ENCODE measurements around the gene DUSP23.

Gene DUSP23

GRCh38 chr1:159780583-159781582 lies at the start of gene DUSP23:
Gene DUSP23 (plus strand): TSS chr1:159780962. CDS start chr1:159781101, 139 bp downstream.
- DNase-seq (ENCODE audit: low read depth in 4 of 4, low spot score in 1 of 4), result peak; percentile 78 to 92 (median 86)

GRCh38 chr1:159737238-159737916 lies 43.4 kb upstream of the DUSP23 start:
- DNase-seq (ENCODE audit: low read depth in 4 of 4, low spot score in 1 of 4), result no peak

- DNase-seq (ENCODE audit: low read depth in 4 of 4, low spot score in 1 of 4), result no peak
Measured at GRCh38 chr1:159743651-159744410, 36.9 kb upstream of the DUSP23 start.

DNA sequence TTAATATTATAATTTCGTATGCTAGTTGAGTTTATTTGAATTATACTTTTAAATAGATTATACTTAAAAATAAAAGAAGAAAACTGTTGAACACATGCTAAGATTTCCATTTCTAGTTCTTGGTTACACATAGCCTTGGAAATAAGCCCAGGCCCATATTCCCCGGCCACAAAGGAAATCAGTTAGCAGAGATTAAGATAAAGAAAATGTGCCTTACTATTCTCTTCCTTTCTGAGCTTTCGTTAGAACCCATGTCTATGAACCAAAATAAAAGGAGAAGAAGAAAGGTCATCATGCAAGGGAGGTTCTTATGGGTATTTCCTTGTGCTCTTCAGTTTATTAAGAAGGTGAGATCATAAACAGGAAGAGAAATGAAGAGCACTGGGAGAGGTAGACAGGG lies 34.1 kb upstream of the DUSP23 start:
- no peak for DNase-seq (ENCODE audit: low read depth in 4 of 4, low spot score in 1 of 4)

- DNase-seq (ENCODE audit: low read depth in 4 of 4, low spot score in 1 of 4), result no peak
Measured at GRCh38 chr1:159748370-159748769, 32.4 kb upstream of the DUSP23 start.

DNA sequence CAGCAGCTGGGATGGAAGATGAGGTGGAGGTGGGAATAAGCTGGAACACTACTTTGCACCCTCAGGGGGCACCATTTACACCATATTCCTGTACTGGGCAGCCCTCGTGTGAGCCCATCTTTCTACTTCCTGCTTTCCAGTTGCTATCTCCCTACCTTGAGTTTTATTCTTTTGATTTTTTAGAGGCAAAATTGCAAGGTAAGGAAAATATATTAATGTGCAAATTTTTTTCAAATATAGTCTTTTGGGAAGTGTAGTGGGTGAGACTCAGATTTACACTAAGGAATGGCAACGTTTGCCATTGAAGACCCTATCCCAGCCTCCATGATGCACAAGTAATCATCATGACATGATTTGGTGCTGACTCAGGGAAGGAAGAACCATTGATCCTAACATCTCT lies 31.1 kb upstream of the DUSP23 start:
- DNase-seq (ENCODE audit: low read depth in 4 of 4, low spot score in 1 of 4), result no peak

DNA sequence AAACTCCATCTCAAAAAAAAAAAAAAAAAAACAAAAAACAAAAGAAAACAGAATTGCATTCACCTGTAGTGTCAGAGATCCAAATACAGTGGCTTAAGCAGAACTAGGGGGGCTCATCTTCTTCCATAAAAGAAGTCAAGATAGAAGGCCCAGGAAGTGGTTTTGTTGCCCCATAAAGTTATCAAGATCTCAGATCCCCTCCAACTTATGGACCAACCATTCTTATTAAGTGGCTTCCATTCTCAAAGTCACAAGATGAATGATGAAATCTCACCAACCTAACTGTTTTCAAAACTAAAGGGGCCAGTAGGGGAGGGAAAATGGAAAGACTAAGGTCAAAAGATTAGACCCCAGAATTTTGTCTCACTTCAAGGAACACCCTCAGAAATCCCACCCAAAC lies 30.1 kb upstream of the DUSP23 start:
- no peak for DNase-seq (ENCODE audit: low read depth in 4 of 4, low spot score in 1 of 4)

DNA sequence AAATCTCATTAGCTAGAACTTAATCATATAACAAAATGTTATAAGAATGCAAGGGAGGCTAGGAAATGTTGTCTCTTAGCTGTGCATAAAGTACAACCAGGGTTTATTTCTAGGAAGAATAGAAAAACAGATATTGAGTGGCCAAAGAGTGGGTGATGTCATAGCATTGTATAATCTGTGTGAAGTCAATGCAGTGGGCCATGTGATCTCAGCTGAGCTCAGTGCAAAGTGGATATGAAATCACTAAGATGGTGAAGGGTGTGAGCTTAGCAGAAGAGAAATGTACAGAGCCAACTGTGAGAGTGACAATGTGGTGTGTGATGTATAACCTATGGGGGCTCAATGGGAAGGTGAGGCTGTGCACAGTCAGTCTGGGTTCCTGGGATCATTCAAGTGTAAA lies 29.7 kb upstream of the DUSP23 start:
- no peak for DNase-seq (ENCODE audit: low read depth in 4 of 4, low spot score in 1 of 4)

GRCh38 chr1:159752135-159752580 lies 28.6 kb upstream of the DUSP23 start:
- DNase-seq (ENCODE audit: low read depth in 4 of 4, low spot score in 1 of 4), result no peak

DNA sequence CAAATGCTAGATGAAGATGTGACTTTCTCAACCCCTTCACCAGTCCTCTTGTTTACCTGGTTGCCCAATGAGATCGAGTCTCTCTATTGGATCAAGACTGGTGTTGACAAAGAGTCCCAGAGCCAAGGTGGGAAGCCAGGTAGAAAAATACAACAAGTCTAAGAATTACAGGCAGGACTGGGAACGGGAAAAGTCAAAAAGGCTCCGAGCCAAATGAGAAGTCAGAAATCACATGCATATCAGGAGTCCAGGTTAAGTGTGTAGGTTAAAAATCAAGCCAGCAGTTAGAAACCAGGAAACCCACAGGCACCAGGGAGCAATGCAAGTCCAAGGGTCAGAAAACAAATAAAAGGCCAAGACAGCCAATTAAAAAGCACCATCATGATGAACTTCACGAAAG lies 27.4 kb upstream of the DUSP23 start:
- no peak for DNase-seq (ENCODE audit: low read depth in 4 of 4, low spot score in 1 of 4)

- DNase-seq (ENCODE audit: low read depth in 4 of 4, low spot score in 1 of 4), result no peak
Measured at GRCh38 chr1:159755451-159756007, 25.2 kb upstream of the DUSP23 start.

GRCh38 chr1:159756397-159756796 lies 24.4 kb upstream of the DUSP23 start:
- no peak for DNase-seq (ENCODE audit: low read depth in 4 of 4, low spot score in 1 of 4)

- DNase-seq (ENCODE audit: low read depth in 4 of 4, low spot score in 1 of 4), result no peak
Measured at GRCh38 chr1:159763686-159764085, 17.1 kb upstream of the DUSP23 start.

DNA sequence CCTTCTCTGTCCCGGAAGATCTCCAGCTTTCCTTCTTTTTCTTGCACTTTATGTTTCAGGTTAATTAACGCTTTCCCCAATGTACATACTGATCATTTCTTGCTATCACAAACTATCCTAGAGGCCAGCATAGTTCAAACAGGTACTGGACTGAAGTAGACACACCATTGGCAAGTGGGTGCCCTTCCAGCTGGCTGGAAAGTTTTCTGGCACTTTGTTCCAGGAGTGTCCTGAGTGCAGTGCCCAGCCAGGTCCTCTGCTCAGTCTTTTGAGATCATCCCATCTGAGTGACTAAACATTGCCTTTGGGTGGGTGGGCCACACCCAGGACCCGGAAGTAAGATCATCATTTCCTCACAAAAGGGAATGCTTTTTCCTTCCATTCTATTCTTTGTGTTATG lies 15.0 kb upstream of the DUSP23 start:
- DNase-seq (ENCODE audit: low read depth in 4 of 4, low spot score in 1 of 4), result no peak

GRCh38 chr1:159771127-159771895 lies 9.5 kb upstream of the DUSP23 start:
- DNase-seq (ENCODE audit: low read depth in 4 of 4, low spot score in 1 of 4), result no peak

DNA sequence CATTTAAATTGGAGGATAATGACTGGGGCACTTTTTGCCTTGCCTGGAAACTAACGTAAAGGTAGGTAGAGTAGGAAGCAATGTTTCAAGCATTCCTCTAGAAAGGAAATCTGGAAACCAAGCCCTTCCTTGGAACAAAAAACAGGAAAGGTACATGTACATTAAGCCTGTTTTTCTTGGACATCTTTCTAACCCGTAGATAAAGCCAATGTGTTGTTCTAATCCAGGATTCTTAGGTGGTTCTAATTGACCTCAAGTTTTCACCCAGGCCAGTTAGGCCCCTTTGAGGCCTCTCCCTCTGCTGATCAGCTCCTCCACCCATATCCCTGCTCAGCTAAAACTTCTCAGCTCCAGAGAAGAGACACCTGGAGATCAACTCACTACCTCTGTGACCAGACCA lies 6.3 kb upstream of the DUSP23 start:
- no peak for DNase-seq (ENCODE audit: low read depth in 4 of 4, low spot score in 1 of 4)

- no peak for DNase-seq (ENCODE audit: low read depth in 4 of 4, low spot score in 1 of 4)
Measured at GRCh38 chr1:159775716-159776115, 5.0 kb upstream of the DUSP23 start.

DNA sequence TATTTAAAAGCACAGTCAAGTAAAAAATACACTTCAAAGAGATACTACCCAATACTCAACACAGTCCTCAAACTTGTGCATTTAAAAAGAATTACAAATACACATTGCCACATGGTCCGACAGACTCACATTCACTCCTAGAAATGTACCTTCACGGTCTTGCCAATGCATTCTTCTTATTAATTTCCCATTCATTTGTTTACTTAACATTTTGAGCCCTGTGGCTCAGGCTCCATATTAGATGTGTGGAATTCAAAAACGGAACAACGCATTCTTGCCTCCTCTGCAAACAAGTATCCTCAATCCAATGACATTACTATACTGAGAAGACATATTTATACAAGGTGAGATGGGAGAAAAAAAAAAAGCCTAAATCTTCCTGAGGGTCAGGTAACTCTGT lies 2.5 kb upstream of the DUSP23 start:
- DNase-seq (ENCODE audit: low read depth in 4 of 4, low spot score in 1 of 4), result no peak

GRCh38 chr1:159779403-159779851 lies 1.3 kb upstream of the DUSP23 start:
- no peak for DNase-seq (ENCODE audit: low read depth in 4 of 4, low spot score in 1 of 4)

- DNase-seq (ENCODE audit: low read depth in 4 of 4, low spot score in 1 of 4), result no peak
Measured at GRCh38 chr1:159781992-159782391, 1.2 kb downstream of the DUSP23 start.
